ENCODE data around the gene PTPN4. TPM values are rescaled to one million over a fixed set of nuclear protein-coding genes. Genes with fewer than 3 reads are reported as not detected.
A peak's percentile ranks its signal among the peaks of the same experiment; 100 is the strongest.

Gene PTPN4
- total and polyA plus RNA-seq, 2 of the 8 experiments (the other 6 are each of a cell fraction or from before 2014, with no cell fraction given): 28.5 to 105 TPM

- no peak overlapping the region for H4K91ac ChIP-seq (replicated peaks; ENCODE audit: insufficient read length, low read length)
- H3K79me1 ChIP-seq (ENCODE audit: low read depth, low read length): no peaks in the 10 kb centered on the region; the same call in 1 of the 2 replicates
- CTCF ChIA-PET (ENCODE audit: partially characterized antibody): interaction anchor here (1.1 to 1.4 kb wide), 2 partner anchors 11 to 56 kb away, joined by 3 read pairs; no protein-coding TSS in a partner anchor
- peaks cover 0 to 1% of the 10 kb centered on the region in 2 experiments for H4K20me1 ChIP-seq (replicated peaks in 1 of 2; ENCODE audit: control insufficient read depth in 1 of 2, insufficient read depth in 2 of 2, low read length in 2 of 2)
- 85% methylated on average over 15 of the region's 15 CpGs; no CpG with 5 or more reads in 1 of the 2 experiments for WGBS, 2 experiments (ENCODE audit: extremely low coverage in 1 of 2, insufficient coverage in 1 of 2, insufficient read length in 1 of 2, insufficient replicate concordance in 2 of 2, low coverage in 1 of 2, low lambda C conversion rate in 2 of 2, missing lambda C conversion rate in 1 of 2)
- no peak overlapping the region for H2BK20ac ChIP-seq (ENCODE audit: low read length)
- H3K4me3 ChIP-seq (ENCODE audit: extremely low read depth in 1 of 4, insufficient read depth in 2 of 4, low read depth in 3 of 4, low read length in 4 of 4): no peak overlapping the region
- no peak overlapping the region for H3K27ac ChIP-seq (ENCODE audit: low read depth, low read length)
- no peaks in the 10 kb centered on the region; a peak in 1 of 8 replicates for H3K36me3 ChIP-seq (ENCODE audit: control insufficient read depth in 2 of 4, insufficient read depth in 4 of 4, low read length in 3 of 4)
- H3K27me3 ChIP-seq (replicated peaks in 1 of 4; ENCODE audit: control insufficient read depth in 3 of 4, extremely low read depth in 1 of 4, insufficient read depth in 3 of 4, low read length in 3 of 4): no peaks in the 10 kb centered on the region
- no peak overlapping the region for H2BK12ac ChIP-seq (ENCODE audit: low read depth, low read length)
- H3K14ac ChIP-seq (ENCODE audit: insufficient read length): no peak overlapping the region
- H2BK120ac ChIP-seq (replicated peaks; ENCODE audit: low read depth, low read length): no peak overlapping the region
- no peak overlapping the region for H3K18ac ChIP-seq (ENCODE audit: extremely low read depth, low read length)
- H2BK5ac ChIP-seq (ENCODE audit: low read depth, low read length): no peak overlapping the region
- no peak for DNase-seq (ENCODE audit: low read depth in 1 of 2, low spot score in 2 of 2)
- peak; percentile 7 for FAIRE-seq
- peaks cover 0 to 59% of the 10 kb centered on the region in 2 experiments; a peak in 2 of 4 replicates for H3K79me2 ChIP-seq (ENCODE audit: control insufficient read depth in 1 of 2, insufficient read depth in 2 of 2, low read length in 2 of 2)
- no peak overlapping the region for H3K4ac ChIP-seq (replicated peaks; ENCODE audit: insufficient read length, low read depth, low read length)
- POLR2A ChIA-PET (ENCODE audit: partially characterized antibody): interaction anchor here (1.3 to 1.7 kb wide), 2 partner anchors 13 to 17 kb away, joined by 5 to 6 read pairs; partner anchors contain the start of gene EPB41L5
- H3K4me2 ChIP-seq (ENCODE audit: insufficient read depth in 1 of 2, low read depth in 2 of 2, low read length in 2 of 2): 0 out of 4 replicates have a peak overlapping the region, but pooled peaks of 1 of the 2 experiments have one; percentile 4
- TF ChIP-seq GTF2F1 (IDR thresholded peaks at IDR 0.05; ENCODE audit: borderline replicate concordance, low read depth, low read length) (no peak), POU5F1 (IDR thresholded peaks at IDR 0.05; ENCODE audit: low read depth, low read length) (no peak), KDM1A (IDR thresholded peaks at IDR 0.05; ENCODE audit: borderline replicate concordance, low read length) (no peak), TAF7 (optimal IDR thresholded peaks at IDR 0.05; ENCODE audit: borderline replicate concordance, low read depth, low read length) (no peak), BACH1 (IDR thresholded peaks at IDR 0.05; ENCODE audit: low read length) (no peak), POLR2A (IDR thresholded peaks at IDR 0.05; ENCODE audit: control extremely low read depth in 1 of 2, low read depth in 2 of 2, low read length in 2 of 2) (no peak)
- no peak overlapping the region for H2AFZ ChIP-seq (ENCODE audit: low read length)
- H3K56ac ChIP-seq (replicated peaks; ENCODE audit: insufficient read length, low read depth, low read length): no peak overlapping the region
- no peak overlapping the region for H2AK5ac ChIP-seq (ENCODE audit: low read depth, low read length)
- no peak overlapping the region for H4K8ac ChIP-seq (ENCODE audit: extremely low read depth, insufficient read depth, low read length)
- peaks cover 0 to 7% (median 4%) of the 10 kb centered on the region in 4 experiments; a peak in 5 of 7 replicates for H3K4me1 ChIP-seq (replicated peaks in 1 of 4; ENCODE audit: control insufficient read depth in 3 of 4, insufficient read depth in 4 of 4, low read length in 3 of 4)
- H3K23ac ChIP-seq (ENCODE audit: insufficient read length): no peak overlapping the region
- no peak overlapping the region for H4K5ac ChIP-seq (ENCODE audit: insufficient read length, low read depth, low read length)
- H2BK15ac ChIP-seq (ENCODE audit: low read length): no peak overlapping the region
- no peaks in the 10 kb centered on the region for H3K9me3 ChIP-seq (ENCODE audit: insufficient read depth in 2 of 2, low read depth in 1 of 2, low read length in 1 of 2)
- no peak overlapping the region for H3K9ac ChIP-seq (replicated peaks in 1 of 4; ENCODE audit: extremely low read depth in 1 of 4, low read depth in 3 of 4, low read length in 3 of 4)
- H3K23me2 ChIP-seq (ENCODE audit: low read depth, low read length): no peaks in the 10 kb centered on the region
Observed at GRCh38 chr2:120029672-120030640, 270.2 kb downstream of the PTPN4 start.

Data from H1 (cell line).